ENCODE measurements around the gene YBEY.
"Not testable (repeated sequence)": the region's sequence is repeated elsewhere in the genome, so short reads cannot be mapped to it uniquely, and the experiment has no call there.

Gene YBEY

DNA sequence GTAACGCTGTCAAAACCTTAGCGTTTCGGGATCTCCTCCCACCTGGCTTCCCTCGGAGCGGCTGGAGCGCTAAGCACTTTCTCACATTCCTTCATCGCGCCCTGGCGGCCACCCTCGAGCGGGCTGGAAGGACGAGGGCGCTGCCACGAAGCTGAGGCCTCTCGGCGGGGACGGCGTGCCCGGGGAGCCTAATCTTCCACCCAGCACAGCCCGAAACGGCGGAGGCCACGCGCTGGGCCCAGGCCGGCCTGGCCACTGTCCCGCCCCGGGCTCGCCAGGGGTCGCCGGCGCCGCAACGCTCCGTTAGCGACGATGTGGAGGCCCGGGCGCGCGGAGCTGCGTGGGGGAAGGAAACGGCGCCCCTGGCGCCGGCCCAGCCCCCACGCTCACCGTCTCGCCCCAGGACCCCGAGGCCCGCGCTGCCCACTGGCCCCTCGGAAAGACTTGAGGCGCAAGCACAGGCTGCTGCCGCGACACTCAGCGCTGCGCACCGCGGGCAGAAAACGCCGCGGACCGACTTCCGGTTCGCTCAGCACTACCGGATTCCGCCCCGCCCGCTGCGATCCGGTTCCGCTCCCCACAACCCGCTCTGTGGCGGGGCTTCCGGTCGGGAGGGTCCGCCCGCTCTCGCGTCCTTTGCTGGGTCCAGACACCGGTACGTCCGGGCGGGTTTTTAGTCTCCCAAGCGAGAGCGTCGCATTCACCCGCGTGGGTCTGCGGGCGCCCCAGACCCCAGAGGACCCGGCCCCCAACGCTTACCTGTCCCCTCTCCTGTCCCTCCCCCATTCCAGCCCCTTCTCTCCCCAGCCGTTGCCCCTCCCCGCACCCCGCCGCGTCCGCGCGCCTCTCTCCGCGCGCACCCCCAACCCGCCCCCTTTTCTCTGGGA is at the start of gene YBEY:
Gene YBEY (plus strand): TSS at position 582 of the 887 bp plus-strand sequence. CDS start 572 bp downstream, outside the sequence.
- peak; percentile 85 for DNase-seq

- no peak for DNase-seq
These were observed 48.7 kb upstream of the YBEY start for GRCh38 chr21:46237474-46237873.

GRCh38 chr21:46239817-46240325 is 46.3 kb upstream of the YBEY start:
- DNase-seq: no peak

GRCh38 chr21:46241577-46241976 is 44.6 kb upstream of the YBEY start:
- not testable (repeated sequence) for DNase-seq

GRCh38 chr21:46243325-46243724 is 42.8 kb upstream of the YBEY start:
- no peak for DNase-seq

GRCh38 chr21:46243960-46244361 is 42.2 kb upstream of the YBEY start:
- DNase-seq: no peak

DNA sequence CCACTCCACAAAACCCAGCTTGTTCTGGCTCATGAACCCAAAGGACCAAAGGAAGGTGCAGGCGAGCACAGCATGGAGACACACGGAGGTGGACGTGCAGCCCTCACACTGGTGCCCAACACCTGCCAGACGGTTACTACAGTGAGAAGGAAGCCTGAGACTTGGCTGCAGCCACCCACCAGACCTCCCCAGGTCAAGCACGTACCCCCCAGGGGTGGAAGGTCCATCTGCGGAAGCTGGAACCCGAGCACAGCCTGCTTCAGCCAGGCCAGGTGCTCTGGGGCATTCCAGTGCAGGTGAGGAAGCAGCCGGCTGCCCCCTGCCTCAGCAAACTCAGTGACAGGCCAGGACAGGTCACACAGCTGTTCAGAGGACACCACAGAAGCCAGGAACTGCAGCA is 41.5 kb upstream of the YBEY start:
- DNase-seq: no peak

- DNase-seq: no peak
These were observed 40.8 kb upstream of the YBEY start for GRCh38 chr21:46245213-46245915.

GRCh38 chr21:46246345-46246744 is 39.8 kb upstream of the YBEY start:
- no peak for DNase-seq

- DNase-seq: no peak
These were observed 38.3 kb upstream of the YBEY start for GRCh38 chr21:46247699-46248421.

- DNase-seq: no peak
These were observed 37.7 kb upstream of the YBEY start for GRCh38 chr21:46248422-46248782.

GRCh38 chr21:46248827-46249226 is 37.3 kb upstream of the YBEY start:
- no peak for DNase-seq

GRCh38 chr21:46250146-46250725 is 35.9 kb upstream of the YBEY start:
- DNase-seq: no peak

DNA sequence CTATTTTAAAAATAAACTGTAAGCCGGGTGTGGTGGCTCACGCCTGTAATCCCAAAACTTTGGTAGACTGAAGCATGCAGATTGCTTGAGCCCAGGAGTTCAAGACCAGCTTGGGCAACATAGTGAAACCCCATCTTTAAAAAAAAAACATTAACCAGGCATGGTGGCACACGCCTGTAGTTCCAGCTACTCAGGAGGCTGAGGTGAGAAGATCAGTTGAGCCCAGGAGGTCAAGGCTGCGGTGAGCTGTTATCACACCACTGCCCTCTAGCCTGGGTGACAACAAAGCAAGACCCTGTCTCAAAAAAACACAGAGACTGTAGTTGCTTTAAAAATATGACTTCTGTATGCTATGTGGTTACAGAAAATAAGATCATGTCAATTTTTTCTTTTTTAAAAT is 33.3 kb upstream of the YBEY start:
- DNase-seq: no peak

- DNase-seq: peak; percentile 29
These were observed 32.5 kb upstream of the YBEY start for GRCh38 chr21:46253610-46254124.

GRCh38 chr21:46254208-46254975 is 31.8 kb upstream of the YBEY start:
- no peak for DNase-seq

GRCh38 chr21:46255166-46255565 is 31.0 kb upstream of the YBEY start:
- no peak for DNase-seq

- DNase-seq: no peak
These were observed 30.3 kb upstream of the YBEY start for GRCh38 chr21:46255758-46256337.

DNA sequence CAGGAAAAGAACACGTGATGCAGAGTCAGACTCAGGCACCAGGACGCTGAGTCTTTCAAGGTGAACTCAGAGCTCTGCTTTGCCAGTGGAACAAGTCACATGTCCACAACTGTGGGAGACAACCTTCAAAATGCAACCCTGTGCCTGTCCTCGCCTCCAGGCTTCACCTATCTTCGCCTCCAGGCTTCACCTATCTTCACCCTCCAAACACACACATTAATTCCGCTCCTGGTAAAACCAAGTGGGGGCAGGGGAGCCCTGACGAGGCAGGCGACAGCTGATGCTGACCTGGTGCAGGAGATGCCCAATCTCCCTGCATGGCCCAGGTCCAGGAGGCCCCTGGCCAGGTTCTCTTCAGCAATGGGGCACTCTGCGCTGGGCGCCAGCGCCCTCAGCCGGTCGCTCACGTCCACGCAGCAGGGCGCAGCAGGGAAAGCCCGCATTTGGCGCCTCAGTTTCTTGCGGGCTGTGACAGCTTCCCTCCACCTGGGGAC is 29.6 kb upstream of the YBEY start:
- no peak for DNase-seq

- DNase-seq: no peak
These were observed 22.0 kb upstream of the YBEY start for GRCh38 chr21:46264046-46264689.

- no peak for DNase-seq
These were observed 21.4 kb upstream of the YBEY start for GRCh38 chr21:46264690-46265144.

Measured in activated CD8-positive, alpha-beta memory T cell treated with anti-CD3 and anti-CD28 coated beads, Interleukin-2, amount 50 U/mL, for 4 hours (primary cell).